HG03060 (cell line): ENCODE measurements around the gene FLT3LG.
"Not testable (repeated sequence)": the region's sequence is repeated elsewhere in the genome, so short reads cannot be mapped to it uniquely, and the experiment has no call there.

ENCODE experiments used
- ATAC-seq: cut with Tn5 transposase; IDR thresholded peaks from one replicate; pipeline ENCODE4 v1.9.1; 2021; ENCODE audit warnings: low read depth, moderate number of reproducible peaks; ENCODE audit not compliant: unreplicated experiment

Gene FLT3LG

DNA sequence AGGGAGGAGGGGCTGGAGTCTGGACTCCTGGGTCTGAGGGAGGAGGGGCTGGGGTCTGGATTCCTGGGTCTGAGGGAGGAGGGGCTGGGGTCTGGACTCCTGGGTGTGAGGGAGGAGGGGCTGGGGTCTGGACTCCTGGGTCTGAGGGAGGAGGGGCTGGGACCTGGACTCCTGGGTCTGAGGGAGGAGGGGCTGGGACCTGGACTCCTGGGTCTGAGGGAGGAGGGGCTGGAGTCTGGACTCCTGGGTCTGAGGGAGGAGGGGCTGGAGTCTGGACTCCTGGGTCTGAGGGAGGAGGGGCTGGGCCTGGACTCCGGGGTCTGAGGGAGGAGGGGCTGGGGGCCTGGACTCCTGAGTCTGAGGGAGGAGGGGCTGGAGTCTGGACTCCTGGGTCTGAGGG, 12.9 kb upstream of the FLT3LG start:
- not testable (repeated sequence) for ATAC-seq

DNA sequence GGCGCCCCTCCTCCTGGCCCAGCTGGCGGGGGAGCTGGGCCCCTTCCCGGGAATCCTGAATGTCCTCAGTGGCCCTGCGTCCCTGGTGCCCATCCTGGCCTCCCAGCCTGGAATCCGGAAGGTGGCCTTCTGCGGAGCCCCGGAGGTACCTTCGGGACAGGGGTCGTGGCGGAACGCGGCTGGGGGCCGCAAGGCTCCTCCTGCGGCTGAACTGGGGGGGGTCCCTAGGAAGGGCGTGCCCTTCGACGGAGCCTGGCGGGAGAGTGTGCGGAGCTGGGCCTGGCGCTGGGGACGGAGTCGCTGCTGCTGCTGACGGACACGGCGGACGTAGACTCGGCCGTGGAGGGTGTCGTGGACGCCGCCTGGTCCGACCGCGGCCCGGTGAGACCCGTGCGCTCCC, 12.4 kb upstream of the FLT3LG start:
- ATAC-seq: no peak

- no peak for ATAC-seq
Observed at GRCh38 chr19:49462492-49462891, 11.5 kb upstream of the FLT3LG start.

GRCh38 chr19:49463960-49464740, 9.9 kb upstream of the FLT3LG start:
- ATAC-seq: no peak

- ATAC-seq: no peak
Observed at GRCh38 chr19:49465371-49465770, 8.6 kb upstream of the FLT3LG start.

DNA sequence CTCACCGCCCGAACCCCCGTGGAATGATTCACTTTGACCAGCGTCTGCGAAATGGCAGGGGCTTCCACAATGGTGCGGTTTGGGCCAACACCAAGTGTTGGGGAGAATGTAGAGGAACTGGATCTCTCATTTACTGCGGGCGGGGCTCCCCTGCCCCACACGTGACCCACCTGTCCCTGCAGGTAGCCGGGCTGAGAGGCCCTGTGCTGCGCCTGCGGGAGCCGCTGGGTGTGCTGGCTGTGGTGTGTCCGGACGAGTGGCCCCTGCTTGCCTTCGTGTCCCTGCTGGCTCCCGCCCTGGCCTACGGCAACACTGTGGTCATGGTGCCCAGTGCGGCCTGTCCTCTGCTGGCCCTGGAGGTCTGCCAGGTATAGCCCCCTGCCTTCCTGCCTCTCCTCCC, 5.8 kb upstream of the FLT3LG start:
- no peak for ATAC-seq

DNA sequence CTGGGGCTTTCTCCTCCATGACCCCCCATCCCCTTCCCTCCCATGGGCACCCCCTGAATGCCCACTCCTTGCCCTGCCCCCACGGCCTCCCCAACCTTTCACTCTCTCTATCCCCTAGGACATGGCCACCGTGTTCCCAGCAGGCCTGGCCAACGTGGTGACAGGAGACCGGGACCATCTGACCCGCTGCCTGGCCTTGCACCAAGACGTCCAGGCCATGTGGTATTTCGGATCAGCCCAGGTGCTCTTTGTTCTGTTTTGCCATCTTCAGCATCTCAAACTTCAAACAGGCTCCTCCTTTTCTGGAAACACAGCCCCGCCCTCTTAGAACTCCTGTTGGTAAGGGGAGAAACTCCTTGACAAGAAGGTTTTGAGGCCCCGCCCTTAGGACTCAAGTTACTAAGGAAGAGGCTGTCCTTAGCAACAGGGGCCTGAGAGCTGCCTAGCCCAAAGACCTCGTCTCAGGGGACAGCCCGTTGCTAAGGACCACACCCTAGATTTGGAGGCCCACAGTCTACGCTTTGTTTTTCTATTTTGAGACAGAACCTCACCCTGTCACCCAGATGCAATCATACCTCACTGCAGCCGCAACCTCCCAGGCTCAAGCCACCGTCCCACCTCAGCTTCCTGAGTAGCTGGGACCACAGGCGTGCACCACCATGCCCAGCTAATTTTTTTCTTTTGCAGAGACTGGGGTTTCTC, 5.1 kb upstream of the FLT3LG start:
- no peak for ATAC-seq

DNA sequence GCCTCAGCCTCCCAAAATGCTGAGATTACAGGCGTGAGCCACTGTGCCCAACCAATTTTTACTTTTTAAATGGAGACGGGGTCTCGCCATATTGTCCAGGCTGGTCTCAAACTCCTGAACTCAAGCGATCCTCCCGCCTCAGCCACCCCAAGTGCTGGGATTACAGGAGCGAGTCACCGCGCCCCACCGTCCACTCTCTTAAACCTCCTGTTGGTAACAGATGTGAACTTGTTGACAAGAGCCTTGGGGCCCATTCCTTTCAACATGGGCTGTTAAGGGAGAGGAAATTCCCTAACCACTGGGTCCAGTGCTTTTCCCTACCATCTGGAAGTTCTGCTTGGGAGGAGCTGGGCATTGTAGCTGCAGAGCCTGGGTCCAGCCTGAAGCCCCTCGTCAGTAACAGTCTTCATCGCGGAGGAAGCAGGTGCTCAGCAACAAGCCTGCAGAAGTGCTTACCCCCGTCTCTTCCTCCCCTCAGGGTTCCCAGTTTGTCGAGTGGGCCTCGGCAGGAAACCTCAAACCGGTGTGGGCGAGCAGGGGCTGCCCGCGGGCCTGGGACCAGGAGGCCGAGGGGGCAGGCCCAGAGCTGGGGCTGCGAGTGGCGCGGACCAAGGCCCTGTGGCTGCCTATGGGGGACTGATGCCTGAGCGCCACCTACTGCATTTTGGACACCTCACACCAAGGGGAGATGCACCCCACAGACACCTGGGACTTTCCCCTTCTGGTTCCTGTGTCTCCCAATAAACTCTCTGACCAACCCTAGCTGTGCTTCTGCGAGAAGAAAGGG, 4.0 kb upstream of the FLT3LG start:
- ATAC-seq: no peak

DNA sequence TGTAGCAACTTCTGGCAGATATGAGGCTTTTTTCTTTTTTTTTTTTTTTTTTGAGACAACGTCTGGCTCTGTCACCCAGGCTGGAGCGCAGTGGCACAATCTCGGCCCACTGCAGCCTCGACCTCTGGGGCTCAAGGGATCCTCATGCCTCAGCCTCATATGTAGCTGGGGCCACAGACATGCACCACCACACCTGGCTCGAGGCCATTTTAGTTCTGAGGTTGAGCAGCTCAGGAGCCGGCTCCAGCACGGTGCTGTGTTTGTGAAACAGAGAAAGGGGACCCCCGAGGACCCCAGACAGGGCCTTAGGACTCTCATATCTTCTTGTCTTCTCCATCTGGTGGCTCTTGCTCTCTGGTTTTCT, 3.4 kb upstream of the FLT3LG start:
- ATAC-seq: no peak

DNA sequence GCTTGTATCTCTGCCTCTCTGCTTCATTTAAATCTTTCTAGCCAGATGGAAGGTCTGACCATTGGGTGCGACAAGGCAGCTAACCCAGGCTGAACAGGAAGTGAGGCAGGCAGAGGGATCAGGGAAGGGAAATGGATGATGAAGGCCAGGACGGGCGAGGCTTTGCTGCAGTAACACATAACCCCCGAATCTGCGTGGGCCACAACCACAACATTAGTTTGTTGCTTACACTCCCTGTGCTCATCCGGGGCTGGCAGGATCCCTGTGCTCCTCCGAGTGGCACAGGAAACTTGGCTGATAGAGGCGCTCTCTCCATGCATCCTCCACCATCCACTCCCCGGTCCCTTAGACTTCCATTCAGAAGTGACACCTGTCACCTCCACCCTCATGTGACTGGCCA, 1.1 kb upstream of the FLT3LG start:
- ATAC-seq: no peak

- ATAC-seq: not testable (repeated sequence)
Observed at GRCh38 chr19:49473501-49473867, 531 bp upstream of the FLT3LG start.

- no peak for ATAC-seq
Observed at GRCh38 chr19:49474542-49474924, 518 bp downstream of the FLT3LG start.

DNA sequence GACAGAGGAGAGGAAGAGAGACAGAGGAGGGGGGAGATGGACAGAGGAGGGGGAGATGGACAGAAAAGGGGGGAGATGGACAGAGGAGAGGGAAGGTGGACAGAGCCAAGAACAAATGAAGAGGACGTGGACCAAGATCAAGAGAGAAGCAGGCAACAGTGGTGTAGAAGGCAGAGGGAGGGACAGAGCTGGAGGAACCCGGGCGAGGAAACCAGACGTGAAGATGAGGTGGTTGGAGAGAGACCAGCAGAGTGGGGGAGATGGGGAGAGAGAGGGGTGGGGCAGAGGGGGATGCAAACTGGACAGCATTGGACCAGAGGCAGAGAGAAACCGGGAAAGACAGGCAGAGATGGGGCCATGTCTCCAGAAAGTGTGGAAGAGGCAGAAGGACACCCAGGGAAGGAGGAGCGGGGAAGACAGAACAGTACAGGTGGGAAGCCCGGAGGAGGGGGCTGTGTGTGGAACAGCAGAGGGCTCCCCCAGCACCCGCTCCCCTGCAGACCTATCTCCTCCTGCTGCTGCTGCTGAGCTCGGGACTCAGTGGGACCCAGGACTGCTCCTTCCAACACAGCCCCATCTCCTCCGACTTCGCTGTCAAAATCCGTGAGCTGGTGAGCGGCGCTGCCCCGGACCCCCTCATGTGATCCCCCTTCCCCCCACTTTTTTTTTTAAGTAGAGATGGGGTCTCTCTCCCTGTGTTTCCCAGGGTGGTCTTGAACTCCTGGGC, 1.3 kb downstream of the FLT3LG start:
- ATAC-seq: no peak

DNA sequence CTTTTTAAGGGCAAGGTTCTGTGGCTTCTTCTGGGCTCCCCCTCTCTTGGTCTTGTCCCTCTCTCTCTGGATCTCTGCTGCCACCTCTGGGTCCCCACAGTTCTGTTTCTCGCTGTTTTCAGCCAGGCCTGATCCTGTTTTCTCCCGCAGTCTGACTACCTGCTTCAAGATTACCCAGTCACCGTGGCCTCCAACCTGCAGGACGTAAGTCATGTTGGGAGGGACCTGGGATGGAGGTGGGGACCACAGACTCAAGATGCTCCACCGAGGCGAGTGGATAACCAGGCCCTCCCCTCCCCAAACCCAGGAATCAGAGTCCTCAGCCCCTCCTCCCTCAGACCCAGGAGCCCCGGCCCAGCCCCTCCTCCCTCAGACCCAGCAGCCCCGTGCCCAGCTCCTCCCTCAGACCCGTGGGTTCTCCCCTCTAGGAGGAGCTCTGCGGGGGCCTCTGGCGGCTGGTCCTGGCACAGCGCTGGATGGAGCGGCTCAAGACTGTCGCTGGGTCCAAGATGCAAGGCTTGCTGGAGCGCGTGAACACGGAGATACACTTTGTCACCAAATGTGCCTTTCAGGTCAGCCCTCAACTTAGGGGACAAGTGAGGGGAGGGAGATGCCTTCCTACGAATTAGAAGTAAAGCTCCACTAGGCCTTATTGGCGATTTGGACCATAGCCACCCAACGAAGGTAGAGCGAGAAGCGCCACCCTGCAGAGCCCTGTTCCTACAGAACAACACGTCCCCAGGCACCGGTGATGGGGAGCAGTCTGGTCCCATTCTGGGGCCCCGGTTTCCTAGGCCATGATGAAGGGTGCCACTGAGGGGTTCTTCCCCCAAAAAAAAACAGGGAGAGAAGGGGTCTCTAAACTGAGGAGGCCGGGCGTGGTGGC, 2.2 kb downstream of the FLT3LG start:
- ATAC-seq: no peak

- ATAC-seq: no peak
Observed at GRCh38 chr19:49479975-49480628, 6.1 kb downstream of the FLT3LG start.

GRCh38 chr19:49481020-49481683, 7.1 kb downstream of the FLT3LG start:
- no peak for ATAC-seq

DNA sequence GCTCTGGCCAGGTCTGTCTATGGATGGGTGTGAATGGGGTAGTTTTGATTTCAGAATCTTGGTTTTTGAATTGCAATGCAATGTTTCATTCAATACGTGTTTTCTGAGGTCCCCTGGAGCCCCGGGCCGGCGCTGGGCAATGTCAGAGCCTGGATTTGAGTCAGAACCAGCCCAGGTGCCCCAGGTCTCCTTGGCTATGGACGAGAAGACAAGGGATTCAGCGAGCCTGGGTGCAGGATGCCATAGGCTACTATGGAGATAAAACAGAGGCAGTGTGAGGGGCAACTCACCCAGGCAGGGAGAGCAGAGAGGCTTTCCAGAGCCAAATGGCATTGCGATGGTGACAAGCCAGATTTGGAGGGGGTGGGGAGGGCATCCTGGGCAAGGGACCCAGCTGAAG, 12.2 kb downstream of the FLT3LG start:
- ATAC-seq: no peak

DNA sequence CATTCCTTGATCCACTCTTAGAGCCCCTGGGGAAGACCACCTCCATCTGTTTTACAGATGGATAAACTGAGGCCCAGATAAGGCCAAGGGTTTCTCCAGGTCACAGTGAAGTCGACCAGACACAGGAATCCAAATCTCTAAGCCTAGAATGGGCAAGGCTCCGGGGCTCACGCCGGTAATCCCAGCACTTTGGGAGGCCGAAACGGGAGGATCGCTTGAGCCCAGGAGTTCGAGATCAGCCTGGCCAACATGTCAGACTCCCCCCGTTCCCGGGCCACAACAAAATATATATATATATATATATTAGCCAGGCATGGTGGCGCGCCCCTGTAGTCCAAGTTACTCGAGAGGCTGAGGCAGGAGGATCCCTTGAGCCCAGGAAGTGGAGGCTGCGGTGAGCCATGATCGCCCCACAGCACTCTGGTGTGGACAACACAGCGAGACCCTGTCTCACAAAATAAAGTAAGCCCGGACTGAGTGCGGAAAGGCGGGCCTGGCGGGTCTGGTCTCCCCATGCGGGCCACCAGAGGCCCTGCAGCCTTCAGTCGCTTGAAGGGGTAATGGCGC, 12.8 kb downstream of the FLT3LG start:
- no peak for ATAC-seq
